ENCODE data around the gene EDARADD. TPM values are rescaled to one million over a fixed set of nuclear protein-coding genes. Genes with fewer than 3 reads are reported as not detected.
"Not testable (repeated sequence)": the region's sequence is repeated elsewhere in the genome, so short reads cannot be mapped to it uniquely, and the experiment has no call there.

The EDARADD gene
- total RNA-seq, 1 donor from 2014 or later: 2.6 TPM

- Histone ChIP-seq H3K27me3 (ENCODE audit: control insufficient read depth, insufficient read depth, low read length) (no peaks in the 10 kb centered on the region), H3K4me3 (ENCODE audit: low read depth, low read length) (no peak overlapping the region), H3K36me3 (ENCODE audit: control insufficient read depth, insufficient read depth, low read length) (no peaks in the 10 kb centered on the region)
- FAIRE-seq (no peak), DNase-seq (ENCODE audit: low read depth) (no peak)
- TF ChIP-seq CTCF (IDR thresholded peaks at IDR 0.05; ENCODE audit: insufficient read depth, low read length, severe bottlenecking): no peak
Observed at GRCh38 chr1:236460103-236460502, 66.0 kb downstream of the EDARADD start.

GRCh38 chr1:236464197-236464596 lies 70.1 kb downstream of the EDARADD start:
- not testable (repeated sequence) for FAIRE-seq; DNase-seq (ENCODE audit: low read depth); H3K36me3 ChIP-seq (ENCODE audit: control insufficient read depth, insufficient read depth, low read length); H3K4me3 ChIP-seq (ENCODE audit: low read depth, low read length); H3K27me3 ChIP-seq (ENCODE audit: control insufficient read depth, insufficient read depth, low read length)

GRCh38 chr1:236465231-236465958 lies 71.3 kb downstream of the EDARADD start:
- peak; percentile 43 for FAIRE-seq
- Histone ChIP-seq H3K27me3 (ENCODE audit: control insufficient read depth, insufficient read depth, low read length) (no peaks in the 10 kb centered on the region), H3K36me3 (ENCODE audit: control insufficient read depth, insufficient read depth, low read length) (no peaks in the 10 kb centered on the region), H3K4me3 (ENCODE audit: low read depth, low read length) (peak overlapping the region; percentile 3)
- peak; percentile 80 for DNase-seq (ENCODE audit: low read depth)
- no peak for TF ChIP-seq CTCF (IDR thresholded peaks at IDR 0.05; ENCODE audit: insufficient read depth, low read length, severe bottlenecking)

- DNase-seq (ENCODE audit: low read depth): peak; percentile 99
- peak; percentile 83 for FAIRE-seq
- Histone ChIP-seq H3K36me3 (ENCODE audit: control insufficient read depth, insufficient read depth, low read length) (no peaks in the 10 kb centered on the region), H3K4me3 (ENCODE audit: low read depth, low read length) (peak overlapping the region; percentile 3), H3K27me3 (ENCODE audit: control insufficient read depth, insufficient read depth, low read length) (no peaks in the 10 kb centered on the region)
- TF ChIP-seq CTCF (IDR thresholded peaks at IDR 0.05; ENCODE audit: insufficient read depth, low read length, severe bottlenecking): no peak
Observed at GRCh38 chr1:236465959-236466303, 71.8 kb downstream of the EDARADD start.

GRCh38 chr1:236467327-236467641 lies 73.2 kb downstream of the EDARADD start:
- Histone ChIP-seq H3K27me3 (ENCODE audit: control insufficient read depth, insufficient read depth, low read length) (no peaks in the 10 kb centered on the region), H3K4me3 (ENCODE audit: low read depth, low read length) (no peak overlapping the region), H3K36me3 (ENCODE audit: control insufficient read depth, insufficient read depth, low read length) (no peaks in the 10 kb centered on the region)
- no peak for TF ChIP-seq CTCF (IDR thresholded peaks at IDR 0.05; ENCODE audit: insufficient read depth, low read length, severe bottlenecking)
- FAIRE-seq (no peak), DNase-seq (ENCODE audit: low read depth) (no peak)

- TF ChIP-seq CTCF (IDR thresholded peaks at IDR 0.05; ENCODE audit: insufficient read depth, low read length, severe bottlenecking): no peak
- no peak for DNase-seq (ENCODE audit: low read depth)
- H3K36me3 ChIP-seq (ENCODE audit: control insufficient read depth, insufficient read depth, low read length): no peaks in the 10 kb centered on the region
- no peak overlapping the region for H3K4me3 ChIP-seq (ENCODE audit: low read depth, low read length)
- no peak for FAIRE-seq
- H3K27me3 ChIP-seq (ENCODE audit: control insufficient read depth, insufficient read depth, low read length): no peaks in the 10 kb centered on the region
Observed at GRCh38 chr1:236468625-236469024, 74.5 kb downstream of the EDARADD start.
